ENCODE results near the gene EPAS1.

Gene EPAS1

GRCh38 chr2:46275995-46276394, 21.2 kb upstream of the EPAS1 start:
- TF ChIP-seq CTCF (IDR thresholded peaks at IDR 0.05; ENCODE audit: borderline replicate concordance, control extremely low read depth, extremely low read depth, insufficient read depth, missing control alignments), result no peak
- in situ Hi-C loops (cut with MboI; ENCODE audit: low sequenced_read_pairs, unreplicated experiment), result no loop called here
- no peak for DNase-seq (ENCODE audit: low spot score)

GRCh38 chr2:46276642-46277041, 20.6 kb upstream of the EPAS1 start:
- DNase-seq (ENCODE audit: low spot score), result no peak
- TF ChIP-seq CTCF (IDR thresholded peaks at IDR 0.05; ENCODE audit: borderline replicate concordance, control extremely low read depth, extremely low read depth, insufficient read depth, missing control alignments), result no peak

GRCh38 chr2:46277431-46278190, 19.6 kb upstream of the EPAS1 start:
- no peak for TF ChIP-seq CTCF (IDR thresholded peaks at IDR 0.05; ENCODE audit: borderline replicate concordance, control extremely low read depth, extremely low read depth, insufficient read depth, missing control alignments)
- in situ Hi-C loops (cut with MboI; ENCODE audit: low sequenced_read_pairs, unreplicated experiment), result no loop called here
- no peak for DNase-seq (ENCODE audit: low spot score)

More at GRCh38 chr2:46276642-46277041, 20.6 kb upstream of the EPAS1 start:
- in situ Hi-C loops (cut with MboI; ENCODE audit: low sequenced_read_pairs, unreplicated experiment), result no loop called here

- in situ Hi-C loops (cut with MboI; ENCODE audit: low sequenced_read_pairs, unreplicated experiment), result no loop called here
- no peak for DNase-seq (ENCODE audit: low spot score)
- TF ChIP-seq CTCF (IDR thresholded peaks at IDR 0.05; ENCODE audit: borderline replicate concordance, control extremely low read depth, extremely low read depth, insufficient read depth, missing control alignments), result no peak
These were observed 18.3 kb upstream of the EPAS1 start for GRCh38 chr2:46278952-46279351.

- no peak for TF ChIP-seq CTCF (IDR thresholded peaks at IDR 0.05; ENCODE audit: borderline replicate concordance, control extremely low read depth, extremely low read depth, insufficient read depth, missing control alignments)
- no peak for DNase-seq (ENCODE audit: low spot score)
- in situ Hi-C loops (cut with MboI; ENCODE audit: low sequenced_read_pairs, unreplicated experiment), result no loop called here
These were observed 15.3 kb upstream of the EPAS1 start for GRCh38 chr2:46281939-46282338.

GRCh38 chr2:46283693-46284092, 13.5 kb upstream of the EPAS1 start:
- TF ChIP-seq CTCF (IDR thresholded peaks at IDR 0.05; ENCODE audit: borderline replicate concordance, control extremely low read depth, extremely low read depth, insufficient read depth, missing control alignments), result no peak
- in situ Hi-C loops (cut with MboI; ENCODE audit: low sequenced_read_pairs, unreplicated experiment), result no loop called here
- DNase-seq (ENCODE audit: low spot score), result no peak

Measured in GM13976 (cell line).